Measurements from ENCODE around the gene KRT4.

The KRT4 gene

GRCh38 chr12:52821826-52822660, 8.1 kb upstream of the KRT4 start:
- DNase-seq = no peak

GRCh38 chr12:52821071-52821730, 7.3 kb upstream of the KRT4 start:
- DNase-seq = no peak

- no peak for DNase-seq
Observed at GRCh38 chr12:52820521-52820920, 6.6 kb upstream of the KRT4 start.

DNA sequence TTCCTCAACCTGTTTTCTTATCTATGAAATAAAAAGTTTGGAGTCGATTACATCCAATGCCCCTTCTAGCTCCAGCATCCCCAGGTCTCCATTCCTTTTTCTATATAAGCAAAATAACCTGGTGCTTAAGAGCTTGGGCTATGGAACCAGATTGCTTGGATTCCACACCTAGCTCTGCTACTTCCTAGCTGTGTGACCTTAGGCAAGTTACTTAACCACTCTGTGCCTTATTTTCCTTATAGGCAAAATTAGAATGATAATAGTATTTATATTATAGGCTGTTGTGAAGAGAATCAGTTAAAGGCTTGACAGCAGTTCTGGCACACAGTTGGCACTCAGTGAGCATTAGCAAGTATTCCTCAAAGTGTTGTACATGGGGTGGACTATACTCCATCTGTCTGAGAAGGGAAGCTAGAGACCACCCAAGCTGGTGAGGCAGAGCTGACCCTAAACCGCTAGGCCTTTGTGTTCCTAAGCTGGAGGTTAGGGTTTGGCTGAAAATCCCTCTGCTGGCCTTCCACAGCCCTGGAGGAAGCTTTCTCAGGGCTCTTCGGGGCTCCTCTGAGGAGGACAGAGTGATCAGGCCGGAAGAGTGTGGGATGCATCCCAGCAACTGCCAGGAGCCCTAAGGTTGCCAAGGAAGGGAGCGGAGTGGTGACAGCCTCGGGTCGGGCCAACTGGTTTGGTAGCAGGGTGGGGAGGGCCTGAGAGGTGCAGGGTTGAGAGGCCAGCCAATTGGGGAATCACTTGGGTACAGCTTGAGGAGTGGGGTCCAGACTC, 6.0 kb upstream of the KRT4 start:
- no peak for DNase-seq

GRCh38 chr12:52818887-52819420, 5.0 kb upstream of the KRT4 start:
- no peak for DNase-seq

- DNase-seq = peak in 2 of 3 experiments; percentile 13 to 63
Observed at GRCh38 chr12:52818388-52818787, 4.5 kb upstream of the KRT4 start.

DNA sequence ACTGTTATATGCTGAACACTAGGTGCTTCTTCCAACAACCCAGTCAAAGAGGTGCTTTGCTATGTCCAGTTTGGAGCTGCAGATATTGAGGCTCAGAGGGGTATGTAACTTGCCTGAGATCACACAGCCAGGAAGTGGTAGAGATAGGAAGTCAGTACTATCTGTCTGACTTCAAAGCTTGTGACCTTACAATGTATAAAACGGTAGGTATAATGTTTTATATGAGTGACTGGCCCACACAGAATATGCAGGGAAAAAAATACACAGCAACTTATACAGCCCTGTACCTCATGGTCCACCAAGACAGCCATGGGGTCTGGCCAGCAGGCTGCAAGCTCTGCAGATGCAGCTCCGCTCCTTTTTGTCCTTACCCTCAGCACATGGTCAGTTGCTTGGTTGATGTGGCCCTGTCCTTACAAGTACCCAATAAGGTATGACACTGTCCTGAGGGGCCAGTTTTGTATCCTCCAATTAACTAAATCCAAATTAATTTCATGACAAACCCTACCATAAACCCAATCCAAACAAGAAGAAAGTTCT, 3.9 kb upstream of the KRT4 start:
- DNase-seq = no peak

- no peak for DNase-seq
Observed at GRCh38 chr12:52817003-52817698, 3.2 kb upstream of the KRT4 start.

DNA sequence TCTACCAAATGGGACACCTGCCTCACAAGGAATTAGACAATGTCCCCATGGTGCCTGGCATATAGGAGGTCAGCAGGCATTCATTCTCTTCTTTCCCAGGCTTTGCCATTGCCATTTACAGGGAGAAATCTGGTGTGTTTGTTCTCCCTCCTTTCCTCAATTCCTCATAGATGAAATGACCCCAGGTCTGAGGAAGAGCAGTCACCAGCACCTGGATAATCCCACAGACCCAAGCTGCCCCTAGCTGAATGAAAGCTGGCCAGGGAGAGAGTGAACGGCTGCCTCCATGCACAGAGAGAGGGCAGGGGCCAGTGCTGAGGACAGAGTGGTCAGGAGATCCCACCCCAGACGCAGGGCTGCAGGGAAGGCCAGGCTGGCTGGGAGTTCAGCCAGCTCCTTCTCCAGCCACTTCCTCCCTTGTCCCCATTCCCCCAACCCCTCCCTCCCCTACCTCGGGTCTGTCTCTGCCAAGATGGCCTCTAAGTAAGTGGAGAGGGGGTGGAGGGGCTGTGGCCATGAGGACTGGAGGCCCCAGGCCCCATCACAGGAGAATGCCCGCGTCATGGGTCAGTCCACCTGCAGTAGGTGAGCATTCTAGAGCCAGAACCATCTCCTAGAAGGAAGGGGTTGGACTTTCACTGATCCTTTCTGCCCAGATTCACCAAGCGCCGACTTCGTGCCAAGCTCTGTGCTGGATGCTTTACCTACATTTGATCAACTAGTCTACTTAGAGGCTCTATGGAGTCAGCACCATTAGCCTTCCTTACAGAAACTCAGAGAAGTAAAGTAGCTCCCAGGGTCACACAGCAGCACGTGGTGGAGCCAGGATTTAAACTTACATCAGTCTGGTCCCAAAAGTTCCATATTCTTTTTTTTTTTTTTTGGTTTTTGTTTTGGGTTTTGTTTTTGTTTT, 2.0 kb upstream of the KRT4 start:
- DNase-seq = no peak

- no peak for DNase-seq
Observed at GRCh38 chr12:52815161-52815560, 1.2 kb upstream of the KRT4 start.

GRCh38 chr12:52814710-52815155, 817 bp upstream of the KRT4 start:
- no peak for DNase-seq

GRCh38 chr12:52813203-52813819, 605 bp downstream of the KRT4 start:
- no peak for DNase-seq

DNA sequence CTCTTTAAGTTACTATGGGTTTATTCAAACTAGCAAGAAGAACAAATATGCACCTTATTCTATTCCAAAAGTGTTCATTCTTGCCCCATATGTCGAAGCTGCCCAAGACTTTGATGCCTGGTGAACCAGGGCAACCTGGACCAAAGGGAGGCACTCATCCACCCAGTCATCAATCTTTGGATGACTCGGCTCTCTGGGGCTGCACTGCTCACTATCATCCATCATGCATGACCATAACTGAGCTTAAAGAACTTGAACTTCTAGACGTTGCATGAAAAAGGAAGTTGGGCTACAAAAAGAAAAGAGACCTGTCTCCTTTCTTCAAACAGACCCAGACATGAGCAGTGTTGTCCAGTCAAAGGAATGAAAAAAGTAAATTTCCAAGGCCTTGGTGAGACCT, 1.2 kb downstream of the KRT4 start:
- no peak for DNase-seq

DNA sequence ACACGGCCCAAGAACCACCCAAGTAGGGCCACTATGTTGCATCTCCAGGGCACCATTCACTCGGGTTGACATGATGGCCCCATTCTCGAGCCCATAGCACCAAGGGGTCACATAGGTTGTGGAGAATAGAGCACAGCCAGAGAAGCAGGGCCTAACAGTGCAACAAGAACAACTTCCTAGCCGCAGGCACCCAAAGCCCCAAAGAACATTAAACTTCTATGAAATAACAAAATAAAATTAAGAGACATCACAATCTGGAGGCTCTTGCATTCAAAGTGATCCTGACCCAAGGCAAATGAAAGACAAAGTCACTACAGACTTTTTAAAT, 1.9 kb downstream of the KRT4 start:
- DNase-seq = no peak

DNA sequence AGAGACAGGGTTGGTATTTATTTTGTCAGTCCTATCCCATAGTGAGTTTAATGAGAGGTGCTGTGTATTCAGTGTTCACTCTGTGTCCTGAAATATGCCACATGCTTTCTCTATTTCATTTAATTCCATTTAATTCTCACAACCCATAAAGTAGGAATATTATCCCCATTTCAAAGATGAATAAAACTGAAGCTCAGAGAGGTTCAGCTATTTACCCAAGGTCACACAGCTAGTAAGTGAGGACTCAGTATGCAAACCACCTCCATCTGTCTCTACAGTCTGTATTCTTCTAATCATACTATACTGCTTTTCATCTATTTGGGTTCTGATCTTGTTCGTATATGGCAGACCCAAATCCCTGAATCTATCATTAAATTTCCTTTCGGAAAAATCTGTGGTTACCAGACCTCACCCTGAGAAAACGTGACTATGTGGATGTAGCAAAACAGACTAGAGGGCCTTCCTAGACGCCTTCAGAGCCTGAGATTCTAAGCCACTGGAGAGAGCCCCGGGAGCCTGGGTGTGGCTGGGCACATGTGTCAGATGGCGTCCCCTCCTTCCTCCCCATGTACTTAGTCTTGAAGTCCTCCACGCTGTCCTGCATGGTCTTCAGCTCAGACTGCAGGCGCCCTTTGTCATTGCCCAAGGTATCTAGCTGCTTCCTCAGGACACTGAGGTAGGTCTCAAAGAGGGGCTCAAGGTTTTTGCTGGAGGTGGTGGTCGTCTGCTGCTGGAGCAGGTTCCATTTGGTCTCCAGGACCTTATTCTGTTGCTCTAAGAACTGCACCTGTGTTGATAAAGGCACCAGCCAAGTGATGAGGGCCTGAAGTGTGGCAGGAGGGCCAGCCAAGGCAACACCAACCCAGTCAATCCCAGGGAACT, 2.5 kb downstream of the KRT4 start:
- no peak for DNase-seq

- DNase-seq = no peak
Observed at GRCh38 chr12:52810554-52810953, 3.4 kb downstream of the KRT4 start.

- DNase-seq = no peak
Observed at GRCh38 chr12:52809166-52809565, 4.8 kb downstream of the KRT4 start.

GRCh38 chr12:52808573-52809160, 5.2 kb downstream of the KRT4 start:
- no peak for DNase-seq
